B cell (primary cell): ENCODE results near the gene CAMK1.

ENCODE experiments used
- CTCF ChIP-seq: fragments of 200-600 bp; IDR thresholded peaks from one replicate; pipeline ENCODE4 v1.8.0; 2022; ENCODE audit warnings: antibody characterized with exemption, mild to moderate bottlenecking
- EZH2 ChIP-seq: IDR thresholded peaks from 2 replicates; pipeline ENCODE4 v1.6.1; 2012; ENCODE audit warnings: borderline replicate concordance, low read depth, mild to moderate bottlenecking, moderate library complexity, low read length; ENCODE audit not compliant: insufficient read depth, poor library complexity, severe bottlenecking

- TF ChIP-seq CTCF (no peak), EZH2 (no peak)
Observed at GRCh38 chr3:9750556-9751411, 19.0 kb downstream of the CAMK1 start.
